GM12872 (cell line): ENCODE measurements around the gene FARS2.

Experiments
- TF ChIP-seq, protein P1 (sequence below): IDR thresholded peaks from 3 replicates; pipeline ENCODE4 v1.5.1; 2011; ENCODE audit warnings: low read depth, mild to moderate bottlenecking, low read length, moderate library complexity; ENCODE audit not compliant: insufficient read depth

FARS2 gene

DNA sequence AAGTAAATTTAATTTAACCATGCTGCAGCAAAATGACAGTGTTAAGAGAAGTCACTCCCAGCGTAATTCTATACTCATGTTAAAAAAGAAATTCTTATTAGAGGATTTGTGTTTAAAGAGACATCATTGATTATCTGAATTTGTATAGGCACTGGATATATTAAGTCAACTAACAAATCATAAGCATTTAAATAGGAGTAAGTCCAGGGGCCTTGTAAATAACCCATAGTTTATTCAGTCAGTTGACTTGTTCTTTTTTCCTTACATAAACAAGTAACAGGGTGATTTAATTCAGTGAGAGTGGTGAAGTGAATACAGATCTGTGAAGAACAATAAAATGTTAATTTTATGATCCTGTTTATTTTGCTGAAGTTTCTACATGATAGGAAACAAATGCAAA lies 23.0 kb upstream of the FARS2 start:
- TF ChIP-seq, protein P1, sequence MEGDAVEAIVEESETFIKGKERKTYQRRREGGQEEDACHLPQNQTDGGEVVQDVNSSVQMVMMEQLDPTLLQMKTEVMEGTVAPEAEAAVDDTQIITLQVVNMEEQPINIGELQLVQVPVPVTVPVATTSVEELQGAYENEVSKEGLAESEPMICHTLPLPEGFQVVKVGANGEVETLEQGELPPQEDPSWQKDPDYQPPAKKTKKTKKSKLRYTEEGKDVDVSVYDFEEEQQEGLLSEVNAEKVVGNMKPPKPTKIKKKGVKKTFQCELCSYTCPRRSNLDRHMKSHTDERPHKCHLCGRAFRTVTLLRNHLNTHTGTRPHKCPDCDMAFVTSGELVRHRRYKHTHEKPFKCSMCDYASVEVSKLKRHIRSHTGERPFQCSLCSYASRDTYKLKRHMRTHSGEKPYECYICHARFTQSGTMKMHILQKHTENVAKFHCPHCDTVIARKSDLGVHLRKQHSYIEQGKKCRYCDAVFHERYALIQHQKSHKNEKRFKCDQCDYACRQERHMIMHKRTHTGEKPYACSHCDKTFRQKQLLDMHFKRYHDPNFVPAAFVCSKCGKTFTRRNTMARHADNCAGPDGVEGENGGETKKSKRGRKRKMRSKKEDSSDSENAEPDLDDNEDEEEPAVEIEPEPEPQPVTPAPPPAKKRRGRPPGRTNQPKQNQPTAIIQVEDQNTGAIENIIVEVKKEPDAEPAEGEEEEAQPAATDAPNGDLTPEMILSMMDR = no peak

DNA sequence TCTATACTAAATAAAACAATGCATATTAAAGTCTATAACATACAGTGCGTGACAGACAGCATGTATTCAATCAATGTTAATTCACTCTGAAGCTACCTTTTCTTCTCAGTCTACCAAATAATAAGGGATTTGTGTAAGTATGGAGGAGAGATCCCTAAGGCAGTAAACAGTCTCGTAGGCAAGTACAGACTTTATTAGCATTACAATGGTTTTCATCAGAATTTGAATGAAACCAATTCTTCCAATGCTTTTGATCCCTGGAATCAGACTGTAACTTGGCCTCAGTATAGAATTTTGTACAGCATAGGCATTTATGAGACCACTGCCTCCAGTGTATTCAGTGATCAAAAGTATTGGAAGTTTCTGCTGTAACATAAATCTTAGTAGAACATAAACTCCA lies 20.1 kb upstream of the FARS2 start:
- TF ChIP-seq, protein P1 = no peak

DNA sequence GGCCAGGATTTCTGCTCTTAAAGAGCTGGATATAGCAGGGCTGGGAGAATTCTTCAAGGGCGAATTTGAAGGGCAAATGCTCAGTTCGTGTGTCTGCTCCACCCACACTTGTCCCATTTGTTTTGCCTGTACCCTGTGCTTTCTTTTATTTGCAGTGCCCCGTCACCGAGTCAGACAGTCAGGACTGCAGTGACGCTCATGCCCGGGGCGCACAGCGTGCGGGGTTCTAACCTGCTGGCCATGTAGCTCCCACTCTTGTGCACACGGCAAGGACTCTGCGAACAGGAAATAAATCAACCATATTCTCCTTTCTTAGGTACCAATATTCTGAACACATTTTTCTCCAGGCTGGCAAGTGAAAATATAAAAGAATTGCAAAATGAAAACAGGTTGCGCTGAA lies 18.2 kb upstream of the FARS2 start:
- TF ChIP-seq, protein P1 = no peak

- TF ChIP-seq, protein P1 = no peak
These were observed 14.9 kb upstream of the FARS2 start for GRCh38 chr6:5246141-5247097.

- TF ChIP-seq, protein P1 = no peak
These were observed 14.1 kb upstream of the FARS2 start for GRCh38 chr6:5247201-5247600.

- TF ChIP-seq, protein P1 = no peak
These were observed 12.8 kb upstream of the FARS2 start for GRCh38 chr6:5248302-5249098.

GRCh38 chr6:5249451-5250122 lies 11.7 kb upstream of the FARS2 start:
- TF ChIP-seq, protein P1 = no peak
